Right atrium auricular region (tissue), 2 donors: ENCODE measurements around the gene KEL. TPM values are rescaled to one million over a fixed set of nuclear protein-coding genes. Genes with fewer than 3 reads are reported as not detected.

Experiments
- DNase-seq: peaks from one replicate; pipeline ENCODE4 v3.0.0-alpha.2; 2019; ENCODE audit warnings: low spot score
- H3K27ac ChIP-seq, 2 donors: fragments of 200-600 bp; sonication (generic); 1 replicate in 1 of 2; 2 replicates in 1 of 2; pipeline ENCODE4 v1.5.1; 2016 to 2019
- H3K27me3 ChIP-seq, 2 donors: fragments of 200-600 bp; sonication (generic); one replicate each; pipeline versions ENCODE4 v1.5.1 to v1.6.0; 2017 to 2019
- H3K36me3 ChIP-seq: fragments of 200-600 bp; sonication (generic); one replicate; pipeline ENCODE4 v1.5.1; 2016
- H3K4me1 ChIP-seq, 2 donors: fragments of 200-600 bp; sonication (generic); one replicate each; pipeline versions ENCODE4 v1.5.1 to v1.6.0; 2017 to 2019
- H3K4me3 ChIP-seq, 2 donors: fragments of 200-600 bp; sonication (generic); 1 replicate in 1 of 2; 2 replicates in 1 of 2; pipeline ENCODE4 v1.5.1; 2017 to 2019; ENCODE audit warnings: mild to moderate bottlenecking in 1 of 2, moderate library complexity in 1 of 2
- H3K9me3 ChIP-seq, 2 donors: fragments of 200-600 bp; sonication (generic); one replicate each; pipeline ENCODE4 v1.5.1; 2019
- CTCF ChIP-seq, 2 donors: fragments of 200-600 bp; sonication (generic); IDR thresholded peaks; one replicate each; pipeline ENCODE4 v1.5.1; 2019; ENCODE audit warnings: antibody characterized with exemption in 2 of 2
- total RNA-seq, 2 donors: library from RNA; depleted of rRNA; stranded (reverse); fragments of >200 nt; gene quantifications; one replicate each; pipeline ENCODE4 v1.1.0, GENCODE V29; 2016

The KEL gene
- total RNA-seq, 2 donors from 2014 or later, result 0.12 TPM; not detected in 1

- Histone ChIP-seq H3K4me1 (no peaks in the 10 kb centered on the region), H3K36me3 (no peaks in the 10 kb centered on the region), H3K27ac (no peak overlapping the region), H3K9me3 (peaks cover 0 to 9% of the 10 kb centered on the region in 2 donors), H3K4me3 (no peak overlapping the region), H3K27me3 (no peaks in the 10 kb centered on the region)
- no peak for TF ChIP-seq CTCF (IDR thresholded peaks at IDR 0.05)
- no peak for DNase-seq
Measured at GRCh38 chr7:142959202-142959601, 3.0 kb downstream of the KEL start.

- H3K36me3 ChIP-seq, result no peaks in the 10 kb centered on the region
- DNase-seq, result no peak
- TF ChIP-seq CTCF (IDR thresholded peaks at IDR 0.05), result no peak
Measured at GRCh38 chr7:142957723-142958122, 4.4 kb downstream of the KEL start.

GRCh38 chr7:142956951-142957623 lies 5.1 kb downstream of the KEL start:
- no peak overlapping the region for H3K27ac ChIP-seq
- DNase-seq, result no peak
- no peak overlapping the region for H3K4me3 ChIP-seq
- no peaks in the 10 kb centered on the region for H3K4me1 ChIP-seq
- no peak for TF ChIP-seq CTCF (IDR thresholded peaks at IDR 0.05)
- H3K27me3 ChIP-seq, result no peaks in the 10 kb centered on the region
- peaks cover 0 to 9% of the 10 kb centered on the region in 2 donors for H3K9me3 ChIP-seq
- no peaks in the 10 kb centered on the region for H3K36me3 ChIP-seq

More at GRCh38 chr7:142957723-142958122, 4.4 kb downstream of the KEL start:
- peaks cover 0 to 9% of the 10 kb centered on the region in 2 donors for H3K9me3 ChIP-seq
- no peaks in the 10 kb centered on the region for H3K4me1 ChIP-seq
- no peak overlapping the region for H3K4me3 ChIP-seq
- no peak overlapping the region for H3K27ac ChIP-seq
- no peaks in the 10 kb centered on the region for H3K27me3 ChIP-seq

- Histone ChIP-seq H3K4me3 (no peak overlapping the region), H3K9me3 (peaks cover 0 to 9% of the 10 kb centered on the region in 2 donors), H3K27me3 (no peaks in the 10 kb centered on the region), H3K4me1 (no peaks in the 10 kb centered on the region), H3K36me3 (no peaks in the 10 kb centered on the region), H3K27ac (no peak overlapping the region)
- TF ChIP-seq CTCF (IDR thresholded peaks at IDR 0.05), result no peak
- DNase-seq, result no peak
Measured at GRCh38 chr7:142954680-142955268, 7.4 kb downstream of the KEL start.

GRCh38 chr7:142950235-142950634 lies 11.9 kb downstream of the KEL start:
- no peak for TF ChIP-seq CTCF (IDR thresholded peaks at IDR 0.05)
- no peaks in the 10 kb centered on the region for H3K27me3 ChIP-seq
- no peak for DNase-seq
- H3K9me3 ChIP-seq, result peaks cover 0 to 9% of the 10 kb centered on the region in 2 donors
- no peak overlapping the region for H3K4me3 ChIP-seq
- H3K36me3 ChIP-seq, result no peaks in the 10 kb centered on the region
- no peak overlapping the region for H3K27ac ChIP-seq
- H3K4me1 ChIP-seq, result no peaks in the 10 kb centered on the region
